GM23338 (cell line): ENCODE data around the gene GJA3. TPM values are rescaled to one million over a fixed set of nuclear protein-coding genes. Genes with fewer than 3 reads are reported as not detected.

Experiments
- ATAC-seq: fragments of 200-7000 bp; cut with Tn5 transposase; 3 replicates; pipeline ENCODE4 v1.9.1; 2020
- DNase-seq: peaks from one replicate; pipeline ENCODE4 v3.0.0-alpha.2; 2015; ENCODE audit warnings: low spot score
- H2AFZ ChIP-seq: fragments of 200-600 bp; sonication (generic); 2 replicates; pipeline ENCODE4 v1.8.0; 2016; ENCODE audit warnings: antibody characterized with exemption, mild to moderate bottlenecking, moderate library complexity
- H3F3A ChIP-seq: fragments of 200-600 bp; sonication (generic); replicated peaks from 2 replicates; pipeline ENCODE4 v1.8.0; 2017; ENCODE audit warnings: antibody characterized with exemption, mixed run types, low read depth
- H3K27ac ChIP-seq: fragments of 200-600 bp; sonication (generic); 2 replicates; pipeline ENCODE4 v1.6.1; 2016; ENCODE audit warnings: low read depth
- H3K27me3 ChIP-seq: fragments of 200-600 bp; sonication (generic); 2 replicates; pipeline ENCODE4 v1.8.0; 2016; ENCODE audit warnings: mild to moderate bottlenecking, mixed run types, moderate library complexity; ENCODE audit not compliant: insufficient read depth
- H3K36me3 ChIP-seq: fragments of 200-600 bp; sonication (generic); 2 replicates; pipeline ENCODE4 v1.8.0; 2016; ENCODE audit warnings: mild to moderate bottlenecking; ENCODE audit not compliant: insufficient read depth
- H3K4me1 ChIP-seq: fragments of 200-600 bp; sonication (generic); 2 replicates; pipeline ENCODE4 v1.8.0; 2016; ENCODE audit warnings: mild to moderate bottlenecking, moderate library complexity; ENCODE audit not compliant: insufficient read depth
- H3K4me2 ChIP-seq: fragments of 200-600 bp; sonication (generic); 2 replicates; pipeline ENCODE4 v1.7.1; 2017; ENCODE audit warnings: mixed run types
- H3K4me3 ChIP-seq: fragments of 200-600 bp; sonication (generic); 2 replicates; pipeline ENCODE4 v1.6.1; 2016; ENCODE audit warnings: mixed run types
- H3K79me2 ChIP-seq: fragments of 200-600 bp; sonication (generic); replicated peaks from 2 replicates; pipeline ENCODE4 v1.8.0; 2017; ENCODE audit warnings: mild to moderate bottlenecking; ENCODE audit not compliant: insufficient read depth
- H3K9me2 ChIP-seq: fragments of 200-600 bp; sonication (generic); 2 replicates; pipeline ENCODE4 v1.8.0; 2017; ENCODE audit not compliant: insufficient read depth
- H4K20me1 ChIP-seq: fragments of 200-600 bp; sonication (generic); replicated peaks from 2 replicates; pipeline ENCODE4 v1.8.0; 2017; ENCODE audit warnings: mild to moderate bottlenecking; ENCODE audit not compliant: insufficient read depth
- H3K27ac Mint-ChIP-seq: 2 replicates; pipeline ENCODE4 v1.8.0; 2020; ENCODE audit warnings: inconsistent platforms, mild to moderate bottlenecking, moderate library complexity, mixed read lengths
- H3K27me3 Mint-ChIP-seq: 3 replicates; pipeline ENCODE4 v1.8.0; 2022; ENCODE audit warnings: low read depth, mild to moderate bottlenecking, moderate library complexity, mixed read lengths, inconsistent platforms; ENCODE audit not compliant: insufficient read depth, poor library complexity
- H3K36me3 Mint-ChIP-seq: 3 replicates; pipeline ENCODE4 v1.8.0; 2021; ENCODE audit warnings: low read depth, mild to moderate bottlenecking, inconsistent platforms, moderate library complexity, mixed read lengths
- H3K4me1 Mint-ChIP-seq: 3 replicates; pipeline ENCODE4 v1.8.0; 2020; ENCODE audit warnings: mild to moderate bottlenecking, inconsistent platforms, mixed read lengths
- H3K4me3 Mint-ChIP-seq: 3 replicates; pipeline ENCODE4 v1.8.0; 2021; ENCODE audit warnings: moderate library complexity, mild to moderate bottlenecking, inconsistent platforms, mixed read lengths
- H3K9me3 Mint-ChIP-seq: 3 replicates; pipeline ENCODE4 v1.8.0; 2020; ENCODE audit warnings: moderate library complexity, mild to moderate bottlenecking, inconsistent platforms, mixed read lengths
- EZH2 ChIP-seq: fragments of 200-600 bp; sonication (generic); IDR thresholded peaks from one replicate; pipeline ENCODE4 v1.8.0; 2017; ENCODE audit warnings: antibody characterized with exemption, mild to moderate bottlenecking, low read depth; ENCODE audit not compliant: unreplicated experiment
- EZH2phosphoT487 ChIP-seq: fragments of 200-600 bp; sonication (generic); IDR thresholded peaks from one replicate; pipeline ENCODE4 v1.8.1; 2018; ENCODE audit warnings: antibody characterized with exemption; ENCODE audit not compliant: unreplicated experiment
- JUNB ChIP-seq: IDR thresholded peaks from one replicate; pipeline ENCODE4 v1.6.1; 2016; ENCODE audit warnings: antibody characterized with exemption; ENCODE audit not compliant: unreplicated experiment
- POLR2AphosphoS5 ChIP-seq: IDR thresholded peaks from 2 replicates; pipeline ENCODE4 v1.6.1; 2016; ENCODE audit warnings: antibody characterized with exemption, low read depth
- REST ChIP-seq: IDR thresholded peaks from one replicate; pipeline ENCODE4 v1.6.1; 2018; ENCODE audit warnings: antibody characterized with exemption; ENCODE audit not compliant: unreplicated experiment
- STAT1 ChIP-seq: IDR thresholded peaks from one replicate; pipeline ENCODE4 v1.6.1; 2016; ENCODE audit warnings: antibody characterized with exemption; ENCODE audit not compliant: unreplicated experiment
- ZNF331 ChIP-seq: fragments of 250-450 bp; sonication (Bioruptor Pico); IDR thresholded peaks from 2 replicates; pipeline ENCODE4 v1.5.0; 2020; ENCODE audit warnings: low read depth, mild to moderate bottlenecking, moderate library complexity
- ZNF462 ChIP-seq: fragments of 250-450 bp; sonication (Bioruptor Pico); IDR thresholded peaks from 2 replicates; pipeline ENCODE4 v1.5.0; 2020; ENCODE audit warnings: mild to moderate bottlenecking, moderate library complexity
- polyA plus RNA-seq: library from polyadenylated mRNA; unstranded; fragments of >200 nt; fragmentation: Nextera tagmentation; extraction: Ambion mirVana; gene quantifications from 2 replicates; pipeline ENCODE4 v1.2.1, GENCODE V29; 2016
- total RNA-seq: library from RNA; depleted of rRNA; stranded (reverse); fragments of >200 nt; shearing (Covaris generic); gene quantifications from 2 replicates; pipeline ENCODE4 v1.2.3, GENCODE V29; 2014

Gene GJA3
- total and polyA plus RNA-seq, 2 experiments from 2014 or later = 0.17 to 0.23 TPM

GRCh38 chr13:20161275-20161950, 561 bp upstream of the GJA3 start:
- Mint-ChIP-seq H3K36me3 (no peaks in the 10 kb centered on the region; the same call in 2 of the 3 replicates), H3K4me1 (peaks cover 4% of the 10 kb centered on the region), H3K27ac (no peak overlapping the region), H3K9me3 (no peaks in the 10 kb centered on the region; the same call in 2 of the 3 replicates), H3K27me3 (peaks cover 44% of the 10 kb centered on the region), H3K4me3 (peak overlapping the region; percentile 84)
- peak; percentile 50 for DNase-seq
- Histone ChIP-seq H3K27ac (no peak overlapping the region), H2AFZ (peak overlapping the region; percentile 98), H3K27me3 (peaks cover 63% of the 10 kb centered on the region), H4K20me1 (0 out of 2 replicates have a peak, but pooled peaks cover 4% of the 10 kb centered on the region), H3K79me2 (no peaks in the 10 kb centered on the region), H3K4me3 (peak overlapping the region; percentile 64), H3K9me2 (no peaks in the 10 kb centered on the region), H3K4me1 (peaks cover 12% of the 10 kb centered on the region), H3F3A (0 out of 2 replicates have a peak, but pooled peaks cover 3% of the 10 kb centered on the region), H3K36me3 (no peaks in the 10 kb centered on the region), H3K4me2 (peak overlapping the region; percentile 84)
- TF ChIP-seq EZH2 (peak; percentile 55), POLR2AphosphoS5 (no peak)
- ATAC-seq = peak; percentile 15

GRCh38 chr13:20159646-20160305, 1.1 kb downstream of the GJA3 start:
- Mint-ChIP-seq H3K9me3 (no peaks in the 10 kb centered on the region; the same call in 2 of the 3 replicates), H3K36me3 (no peaks in the 10 kb centered on the region; the same call in 2 of the 3 replicates), H3K4me1 (peaks cover 4% of the 10 kb centered on the region), H3K27me3 (peaks cover 43% of the 10 kb centered on the region), H3K27ac (no peak overlapping the region), H3K4me3 (peak overlapping the region; percentile 84)
- Histone ChIP-seq H3K4me2 (peak overlapping the region; percentile 84), H3K36me3 (no peaks in the 10 kb centered on the region), H3K9me2 (no peaks in the 10 kb centered on the region), H4K20me1 (0 out of 2 replicates have a peak, but pooled peaks cover 4% of the 10 kb centered on the region), H2AFZ (peak overlapping the region; percentile 98), H3K4me3 (peak overlapping the region; percentile 64), H3K27me3 (peaks cover 63% of the 10 kb centered on the region), H3K79me2 (no peaks in the 10 kb centered on the region), H3K4me1 (peaks cover 12% of the 10 kb centered on the region), H3F3A (0 out of 2 replicates have a peak, but pooled peaks cover 3% of the 10 kb centered on the region), H3K27ac (no peak overlapping the region)
- ATAC-seq (no peak), DNase-seq (no peak)
- TF ChIP-seq REST (no peak), ZNF462 (CRISPR knock-in tag) (no peak), EZH2phosphoT487 (no peak), STAT1 (no peak), JUNB (no peak), ZNF331 (CRISPR knock-in tag) (no peak)
